GM19099 (cell line): ENCODE results near the gene DST.

ENCODE experiments used
- POLR2A ChIP-seq: IDR thresholded peaks from 3 replicates; pipeline ENCODE4 v1.6.1; 2011; ENCODE audit warnings: low read depth; ENCODE audit not compliant: insufficient read length; ENCODE audit errors: extremely low read depth

Gene DST

DNA sequence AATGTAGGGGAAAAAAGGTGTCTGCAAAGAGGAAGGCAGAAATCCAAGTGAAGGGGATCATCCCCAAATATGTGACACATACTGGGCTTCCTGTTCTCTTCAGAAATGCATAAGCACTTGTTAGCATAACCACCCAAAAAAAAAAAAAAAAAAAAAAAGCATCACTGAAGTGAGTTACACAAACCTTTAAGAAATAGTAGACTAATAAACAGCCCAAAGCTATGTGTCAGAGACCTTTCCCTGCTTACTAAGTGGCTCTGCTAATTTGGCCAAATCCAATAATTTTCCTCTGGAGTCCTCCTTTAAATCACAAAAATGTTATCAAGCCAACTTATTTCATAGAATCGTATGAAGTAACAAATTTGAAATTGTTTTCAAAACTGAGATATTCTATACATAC lies 7.5 kb upstream of the DST start:
- no peak for TF ChIP-seq POLR2A

DNA sequence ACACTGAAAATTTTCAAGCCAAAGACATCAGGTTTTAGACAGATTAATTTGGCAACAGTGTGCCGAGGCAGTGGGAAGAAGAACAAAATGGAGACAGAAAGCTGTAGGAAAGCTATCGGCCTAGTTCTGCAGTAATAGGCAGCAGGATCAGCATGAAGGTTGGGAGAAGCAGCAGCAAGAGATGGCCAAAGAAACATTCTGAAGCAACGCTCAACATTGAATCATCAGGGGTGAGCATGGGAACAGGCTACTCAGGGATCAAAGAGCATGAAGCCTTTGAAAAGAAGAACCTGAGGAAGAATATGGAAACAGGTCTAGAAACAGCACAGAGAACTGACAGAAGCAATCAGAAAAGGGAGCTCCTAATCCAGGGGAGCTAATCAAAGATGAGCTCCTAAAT lies 7.1 kb upstream of the DST start:
- TF ChIP-seq POLR2A: no peak

DNA sequence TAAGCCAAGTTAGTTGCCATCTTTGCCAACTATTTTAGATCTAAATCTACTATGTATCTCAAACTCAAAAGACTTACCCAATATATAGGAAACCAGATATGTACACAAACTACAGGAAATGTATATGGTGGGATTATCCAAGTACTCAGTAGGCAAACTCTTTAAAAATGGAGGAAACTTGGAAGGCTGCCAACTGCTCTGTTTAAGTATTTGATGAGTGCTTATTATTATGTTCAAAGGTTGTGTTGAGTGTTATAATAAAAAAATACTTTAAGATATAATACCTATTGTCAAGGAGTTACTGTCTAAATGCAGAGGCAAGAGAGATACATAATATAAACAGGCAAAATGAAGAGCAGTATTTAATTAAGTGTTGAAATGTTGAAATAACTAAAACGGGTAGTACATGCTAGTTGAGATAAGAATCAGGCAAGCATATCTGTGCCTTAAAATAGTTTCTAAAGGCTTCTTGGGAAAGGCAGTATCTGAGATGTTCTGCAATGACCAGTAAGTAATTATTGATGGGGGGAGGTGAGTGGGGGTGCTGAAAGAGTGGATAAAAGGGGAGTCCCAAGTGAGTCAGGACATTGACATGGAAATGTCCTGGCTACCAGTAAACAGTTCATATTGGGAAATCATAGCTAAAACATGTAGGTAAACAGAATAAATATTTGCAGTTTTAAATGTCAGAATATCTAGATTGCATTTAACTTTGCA lies 6.5 kb upstream of the DST start:
- no peak for TF ChIP-seq POLR2A

DNA sequence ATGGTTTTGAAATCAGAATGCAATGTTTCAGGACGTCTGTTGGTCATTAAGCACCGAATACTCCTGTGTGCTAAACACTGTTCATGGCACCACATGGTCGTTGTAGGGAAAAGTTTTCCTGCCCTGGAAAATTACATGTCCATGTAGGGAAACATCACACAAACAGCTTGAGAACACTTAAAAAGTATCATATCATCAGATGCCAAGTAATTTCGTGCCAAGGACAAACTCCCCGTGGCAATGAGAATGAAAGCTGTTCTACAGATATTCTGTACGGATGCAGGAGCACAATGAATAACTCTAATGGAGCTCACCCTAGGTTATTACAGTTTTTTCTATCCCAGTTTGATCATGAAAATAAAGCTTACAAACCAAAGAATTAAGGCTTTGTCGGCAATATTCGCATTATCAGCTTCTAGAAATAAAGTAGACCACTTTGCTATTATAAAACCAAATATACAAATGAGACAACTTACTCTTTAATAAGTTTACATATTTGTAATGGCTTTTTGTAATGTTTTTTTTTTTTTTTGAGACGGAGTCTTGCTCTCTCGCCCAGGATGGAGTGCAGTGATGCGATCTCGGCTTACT lies 4.6 kb upstream of the DST start:
- TF ChIP-seq POLR2A: no peak

DNA sequence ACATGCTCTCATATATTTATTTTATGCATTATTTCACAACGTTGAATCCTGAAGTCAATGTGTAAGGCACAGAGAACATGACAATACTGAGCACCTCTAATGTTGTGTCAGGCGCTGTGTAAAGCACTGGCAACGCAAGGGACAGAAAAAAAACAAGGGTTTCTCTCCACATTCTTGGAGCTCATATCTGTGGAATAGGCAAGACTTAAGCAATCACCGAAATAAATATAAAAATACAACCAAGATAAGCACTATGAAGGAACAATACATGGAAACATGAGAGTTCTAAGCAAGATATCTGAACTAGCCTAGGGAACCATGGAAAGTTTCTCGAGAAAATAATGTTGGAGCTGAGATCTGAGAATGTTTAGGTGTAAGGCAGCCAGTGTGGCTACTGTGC lies 1.7 kb upstream of the DST start:
- TF ChIP-seq POLR2A: no peak

DNA sequence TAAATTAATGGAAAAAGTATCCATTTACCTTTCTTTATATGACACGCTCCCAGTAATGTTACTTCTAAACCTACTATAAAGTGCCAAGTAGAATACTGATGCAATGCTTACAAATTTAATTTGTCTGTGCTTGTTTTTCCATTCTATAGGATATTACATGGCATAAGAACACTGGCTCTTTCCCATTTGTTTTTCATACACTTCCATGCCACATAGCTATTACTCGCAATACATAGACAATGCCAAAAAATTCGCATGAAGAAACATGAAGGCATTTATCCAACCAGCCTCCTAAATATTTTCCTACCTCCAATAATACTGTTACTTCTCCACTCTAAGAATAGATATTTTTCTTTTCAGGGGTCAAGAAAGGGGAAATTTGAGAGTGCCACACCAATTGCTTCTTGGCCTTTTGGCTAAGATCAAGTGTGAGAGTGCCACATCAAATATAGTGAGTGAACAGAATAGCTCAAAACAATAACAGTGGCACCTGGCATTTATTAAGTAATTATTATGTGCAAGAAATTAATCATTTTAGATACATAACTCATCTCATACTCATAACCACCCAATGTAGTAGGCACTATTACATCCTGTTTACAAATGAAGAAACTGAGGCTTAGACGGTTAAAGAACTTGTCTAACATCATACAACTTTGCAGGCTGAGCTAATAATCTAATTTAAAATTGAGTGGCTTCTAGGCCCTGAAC lies 845 bp upstream of the DST start:
- no peak for TF ChIP-seq POLR2A

DNA sequence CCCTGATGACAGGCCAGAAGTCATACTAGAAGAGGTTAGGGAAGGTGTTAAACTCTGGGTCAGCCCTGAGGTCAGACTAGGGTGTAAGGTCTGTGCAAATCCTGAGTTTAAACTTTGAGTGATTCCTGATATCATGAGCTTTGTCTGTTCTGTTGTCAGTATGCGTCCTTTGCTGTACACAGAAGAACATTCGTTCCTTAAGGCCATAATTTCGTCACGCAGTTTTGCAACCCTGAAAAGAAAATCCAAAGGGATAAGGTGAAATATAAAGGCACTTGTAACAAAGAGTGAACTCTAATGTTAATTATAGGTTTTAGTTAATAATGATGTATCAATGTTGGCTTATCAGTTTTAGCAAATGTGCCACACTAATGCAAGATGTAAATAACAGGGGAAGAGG lies 2.3 kb downstream of the DST start:
- TF ChIP-seq POLR2A: no peak

DNA sequence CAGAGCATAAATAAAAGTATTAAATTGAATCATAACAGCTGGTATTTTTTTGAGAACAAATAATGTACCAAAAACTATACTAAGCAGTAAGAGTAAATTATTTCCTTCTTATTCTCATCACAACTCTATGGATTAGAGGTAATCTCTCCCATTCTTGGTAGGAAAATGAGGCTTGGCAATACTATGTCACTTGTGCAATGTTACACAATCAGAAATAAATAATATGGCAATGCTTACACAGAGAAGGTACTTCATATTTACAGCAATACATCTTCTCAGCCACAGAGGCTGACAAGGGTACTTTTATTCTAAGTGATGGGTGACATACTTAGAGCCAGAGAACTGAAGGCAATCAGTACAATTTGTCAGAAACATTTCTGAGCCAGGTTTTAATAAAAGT lies 3.9 kb downstream of the DST start:
- TF ChIP-seq POLR2A: no peak

DNA sequence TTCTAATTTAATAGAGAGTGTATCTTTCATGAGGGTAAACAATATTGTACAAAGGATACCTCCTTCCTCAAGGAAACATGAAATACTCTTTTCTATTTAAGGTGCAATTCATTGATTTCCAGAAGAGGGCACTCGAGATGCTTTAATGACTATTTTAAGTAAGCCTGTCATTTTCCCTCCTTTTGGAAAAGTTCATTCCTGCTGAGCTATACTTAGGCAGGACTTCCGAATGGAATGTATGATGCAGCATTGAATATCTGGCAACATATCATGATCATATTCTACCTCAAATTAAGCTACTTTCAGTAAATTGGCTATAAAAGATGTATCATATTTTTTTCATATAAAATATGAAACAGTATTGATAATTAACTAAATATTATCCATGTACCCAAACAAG lies 5.0 kb downstream of the DST start:
- no peak for TF ChIP-seq POLR2A

DNA sequence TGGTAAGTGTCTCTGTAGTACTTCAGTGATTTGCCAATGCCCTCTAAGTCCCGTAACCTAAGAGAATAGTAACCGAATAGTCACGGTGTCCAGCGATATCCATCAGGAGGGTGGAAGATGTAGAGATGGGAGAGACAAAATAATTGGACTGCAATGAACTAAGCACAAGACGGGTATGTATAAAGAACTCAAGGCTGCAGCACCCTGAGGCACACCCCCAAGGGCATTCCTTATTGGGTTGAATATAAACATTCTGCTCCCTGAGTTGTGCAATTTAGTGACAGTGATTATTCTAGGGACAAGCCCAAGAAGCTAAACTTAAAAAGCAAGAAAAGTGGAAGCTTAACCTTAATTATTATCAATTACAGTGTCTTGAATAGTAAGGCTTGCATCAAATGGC lies 14.6 kb downstream of the DST start:
- no peak for TF ChIP-seq POLR2A

DNA sequence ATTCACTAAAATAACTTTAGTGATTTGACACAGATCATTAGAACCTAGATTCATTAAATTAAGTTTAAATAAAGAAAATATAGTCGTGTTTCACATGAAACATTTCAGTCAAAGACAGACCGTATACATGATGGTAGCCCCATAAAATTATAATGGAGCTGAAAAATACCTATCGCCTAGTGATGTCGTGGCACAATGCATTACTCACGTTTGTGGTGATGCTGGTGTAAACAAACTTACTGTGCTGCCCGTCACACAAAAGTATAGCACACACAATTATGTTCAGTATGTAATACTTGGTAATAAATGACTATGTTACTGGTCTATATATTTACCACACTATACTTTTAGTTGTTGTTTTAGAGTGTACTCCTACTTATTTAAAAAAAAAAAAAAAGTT lies 17.3 kb downstream of the DST start:
- no peak for TF ChIP-seq POLR2A

DNA sequence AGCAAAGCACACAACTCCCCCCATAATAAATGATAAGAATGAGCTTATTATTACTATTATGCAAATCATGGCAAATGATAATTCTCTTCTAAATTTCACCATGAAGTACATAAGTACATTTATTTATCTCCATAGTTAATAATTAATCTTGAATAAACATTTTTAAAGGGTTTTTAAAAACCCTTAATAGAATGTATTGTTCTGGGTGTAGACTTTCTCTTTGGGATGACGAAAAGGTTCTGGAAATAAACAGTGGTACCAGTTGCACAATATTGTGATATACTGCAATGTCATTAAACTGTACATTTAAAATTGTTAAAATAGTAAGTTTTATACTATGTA lies 18.0 kb downstream of the DST start:
- no peak for TF ChIP-seq POLR2A

DNA sequence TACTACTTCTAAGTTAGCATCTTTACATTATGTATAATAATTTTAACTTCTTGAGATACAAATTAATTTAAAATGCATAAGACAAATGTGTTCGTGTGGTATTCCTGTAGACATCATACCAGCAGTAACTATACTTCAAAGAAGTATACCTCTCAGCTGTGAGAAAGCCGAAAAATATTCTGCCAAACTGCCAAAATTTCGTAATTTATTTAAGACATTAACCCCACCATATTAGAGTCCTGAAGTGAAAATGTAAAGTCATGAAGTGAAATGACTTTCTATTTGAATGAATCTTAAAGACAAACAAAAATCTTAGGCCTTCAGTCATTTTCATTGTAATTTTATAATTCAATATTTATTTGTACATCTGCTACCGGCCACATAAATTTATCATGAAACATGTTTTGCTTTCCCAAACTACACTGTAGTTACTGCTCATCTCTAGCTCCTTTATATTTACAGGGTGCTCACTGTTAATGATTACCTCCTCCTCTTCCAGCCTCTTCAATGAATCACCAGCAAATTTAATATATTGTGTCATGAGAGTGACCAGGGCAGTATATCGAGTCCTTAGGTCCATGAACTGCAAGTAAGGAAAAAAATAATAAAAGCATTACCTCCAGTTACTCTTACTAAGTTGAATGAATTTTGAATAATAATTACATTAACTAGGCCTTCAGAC lies 18.5 kb downstream of the DST start:
- no peak for TF ChIP-seq POLR2A

DNA sequence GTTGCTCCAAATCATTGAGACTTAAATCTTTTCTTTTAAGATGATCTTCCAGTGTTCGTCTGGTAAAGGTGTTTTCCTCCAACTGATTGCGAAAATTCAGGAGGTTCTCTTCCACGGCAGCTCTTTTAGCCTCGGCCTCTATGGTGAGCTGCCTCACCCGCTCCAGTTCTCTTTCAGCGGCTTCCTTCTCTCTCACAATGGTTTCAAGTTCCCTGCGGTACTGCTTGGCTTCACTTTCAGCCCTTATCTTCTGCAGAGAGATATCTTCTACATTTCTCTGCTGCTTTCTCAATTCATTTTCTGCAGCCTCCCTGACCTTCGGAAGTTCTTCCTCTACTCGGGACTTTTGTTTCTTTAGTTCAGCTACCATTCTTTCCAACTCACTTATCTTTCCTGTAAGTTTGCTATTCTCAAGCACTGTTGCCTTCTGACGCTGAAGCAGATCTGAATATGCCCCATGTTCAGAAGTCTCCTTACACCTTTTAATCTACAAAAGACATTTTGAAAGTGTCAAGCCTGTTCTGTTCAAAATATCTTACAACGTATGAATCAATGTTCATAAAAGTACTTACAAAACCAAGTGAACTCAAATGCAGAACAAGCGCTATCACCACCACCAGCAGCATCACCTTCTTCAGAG lies 22.3 kb downstream of the DST start:
- TF ChIP-seq POLR2A: no peak

DNA sequence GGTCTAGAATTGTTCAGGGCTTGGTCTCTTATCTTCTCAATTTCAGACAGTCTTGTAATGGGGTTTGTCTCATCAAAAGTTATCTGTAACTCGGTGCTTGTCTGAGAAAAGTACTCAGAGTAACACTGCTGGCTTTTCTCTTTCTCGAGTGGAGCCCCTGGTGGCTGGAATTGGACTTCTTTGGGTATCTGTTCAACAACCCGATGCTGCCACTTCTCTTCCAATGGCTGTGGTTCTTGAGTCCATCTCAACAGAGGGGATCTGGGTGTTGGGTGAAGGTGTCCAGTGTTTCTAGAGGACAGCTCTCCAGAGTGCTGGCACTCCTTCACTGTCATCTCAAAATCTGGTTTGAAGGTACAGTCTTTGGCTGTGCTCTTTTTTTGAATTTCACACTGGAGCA lies 24.6 kb downstream of the DST start:
- no peak for TF ChIP-seq POLR2A
